ENCODE results near the gene CCDC177.

DNA sequence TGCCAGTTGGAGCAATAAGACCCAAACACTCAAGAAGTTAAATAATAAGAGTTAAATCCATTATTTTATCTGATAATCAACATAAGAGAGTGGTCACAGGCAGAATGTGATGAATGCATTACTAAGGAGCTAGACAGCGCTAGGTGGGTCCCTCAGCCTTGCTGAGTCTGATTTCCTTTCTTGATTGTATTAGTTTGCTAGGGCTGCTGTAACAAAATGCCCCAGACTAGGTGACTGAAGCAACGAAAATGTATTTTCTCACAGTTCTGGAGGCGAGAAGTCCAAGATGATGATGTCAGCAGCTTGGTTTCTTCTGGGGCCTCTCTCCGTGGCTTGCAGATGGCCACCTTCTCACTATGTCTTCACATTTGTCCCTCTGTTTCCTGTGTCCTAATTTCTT, 8.2 kb upstream of the CCDC177 start:
- no peak for TF ChIP-seq EZH2 (IDR thresholded peaks at IDR 0.05; ENCODE audit: borderline replicate concordance, low read depth, low read length, poor library complexity, severe bottlenecking)
- TF ChIP-seq, protein P1, sequence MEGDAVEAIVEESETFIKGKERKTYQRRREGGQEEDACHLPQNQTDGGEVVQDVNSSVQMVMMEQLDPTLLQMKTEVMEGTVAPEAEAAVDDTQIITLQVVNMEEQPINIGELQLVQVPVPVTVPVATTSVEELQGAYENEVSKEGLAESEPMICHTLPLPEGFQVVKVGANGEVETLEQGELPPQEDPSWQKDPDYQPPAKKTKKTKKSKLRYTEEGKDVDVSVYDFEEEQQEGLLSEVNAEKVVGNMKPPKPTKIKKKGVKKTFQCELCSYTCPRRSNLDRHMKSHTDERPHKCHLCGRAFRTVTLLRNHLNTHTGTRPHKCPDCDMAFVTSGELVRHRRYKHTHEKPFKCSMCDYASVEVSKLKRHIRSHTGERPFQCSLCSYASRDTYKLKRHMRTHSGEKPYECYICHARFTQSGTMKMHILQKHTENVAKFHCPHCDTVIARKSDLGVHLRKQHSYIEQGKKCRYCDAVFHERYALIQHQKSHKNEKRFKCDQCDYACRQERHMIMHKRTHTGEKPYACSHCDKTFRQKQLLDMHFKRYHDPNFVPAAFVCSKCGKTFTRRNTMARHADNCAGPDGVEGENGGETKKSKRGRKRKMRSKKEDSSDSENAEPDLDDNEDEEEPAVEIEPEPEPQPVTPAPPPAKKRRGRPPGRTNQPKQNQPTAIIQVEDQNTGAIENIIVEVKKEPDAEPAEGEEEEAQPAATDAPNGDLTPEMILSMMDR (conservative IDR thresholded peaks at IDR 0.05; ENCODE audit: low read depth, low read length), result no peak
